HG03025 (cell line): Measurements from ENCODE around the gene ITPR2.
"Not testable (repeated sequence)": the region's sequence is repeated elsewhere in the genome, so short reads cannot be mapped to it uniquely, and the experiment has no call there.

Source experiments
- ATAC-seq: cut with Tn5 transposase; IDR thresholded peaks from one replicate; pipeline ENCODE4 v1.9.1; 2021; ENCODE audit warnings: mild to moderate bottlenecking, moderate library complexity; ENCODE audit not compliant: unreplicated experiment, low FRiP score

ITPR2 gene

GRCh38 chr12:26489908-26490307 lies 343.1 kb downstream of the ITPR2 start:
- no peak for ATAC-seq

DNA sequence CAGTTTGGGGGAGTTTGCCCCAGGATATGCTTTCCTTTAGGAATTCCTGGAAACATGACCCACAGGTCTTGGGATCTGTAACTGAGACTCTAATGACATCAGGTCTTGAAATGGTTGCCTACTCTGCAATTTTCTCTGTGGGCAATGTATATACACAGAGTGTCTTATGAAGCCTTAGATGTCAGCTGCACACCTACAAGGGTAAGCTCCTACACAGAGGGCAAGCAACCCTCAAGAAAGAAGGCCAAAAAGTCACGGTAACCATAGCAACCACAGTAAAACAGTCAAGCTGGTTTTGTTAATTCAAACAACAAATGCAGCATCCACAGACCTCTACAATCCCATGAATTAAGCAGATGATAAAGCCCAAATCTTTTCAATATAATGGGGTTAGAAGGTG lies 344.6 kb downstream of the ITPR2 start:
- no peak for ATAC-seq

- peak; percentile 89 for ATAC-seq
These were observed 359.7 kb downstream of the ITPR2 start for GRCh38 chr12:26473291-26473690.

GRCh38 chr12:26471560-26471959 lies 361.4 kb downstream of the ITPR2 start:
- ATAC-seq = peak; percentile 80

- no peak for ATAC-seq
These were observed 363.4 kb downstream of the ITPR2 start for GRCh38 chr12:26469421-26470180.

GRCh38 chr12:26467351-26467750 lies 365.6 kb downstream of the ITPR2 start:
- ATAC-seq = no peak

GRCh38 chr12:26466726-26467125 lies 366.3 kb downstream of the ITPR2 start:
- ATAC-seq = no peak

- no peak for ATAC-seq
These were observed 367.4 kb downstream of the ITPR2 start for GRCh38 chr12:26465419-26466097.

DNA sequence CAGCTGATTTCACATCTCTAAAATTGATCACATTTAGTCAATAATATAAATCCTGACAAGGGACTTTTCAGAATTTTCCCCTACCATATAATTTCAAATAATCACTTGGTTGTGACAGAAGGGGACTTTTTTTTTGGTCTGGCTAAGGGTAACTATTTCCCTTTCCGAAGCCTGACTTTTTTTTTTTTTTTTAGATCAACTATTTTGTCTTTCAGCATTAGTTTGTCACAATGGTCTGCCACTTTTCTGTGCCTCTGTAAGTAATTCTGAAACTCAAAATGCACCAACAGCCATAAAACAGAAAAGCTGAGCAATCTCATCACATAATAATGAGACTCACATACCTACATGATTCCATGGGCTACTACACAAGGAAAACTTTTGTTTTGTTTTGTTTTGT lies 371.2 kb downstream of the ITPR2 start:
- ATAC-seq = no peak

- ATAC-seq = no peak
These were observed 372.6 kb downstream of the ITPR2 start for GRCh38 chr12:26460361-26460760.

DNA sequence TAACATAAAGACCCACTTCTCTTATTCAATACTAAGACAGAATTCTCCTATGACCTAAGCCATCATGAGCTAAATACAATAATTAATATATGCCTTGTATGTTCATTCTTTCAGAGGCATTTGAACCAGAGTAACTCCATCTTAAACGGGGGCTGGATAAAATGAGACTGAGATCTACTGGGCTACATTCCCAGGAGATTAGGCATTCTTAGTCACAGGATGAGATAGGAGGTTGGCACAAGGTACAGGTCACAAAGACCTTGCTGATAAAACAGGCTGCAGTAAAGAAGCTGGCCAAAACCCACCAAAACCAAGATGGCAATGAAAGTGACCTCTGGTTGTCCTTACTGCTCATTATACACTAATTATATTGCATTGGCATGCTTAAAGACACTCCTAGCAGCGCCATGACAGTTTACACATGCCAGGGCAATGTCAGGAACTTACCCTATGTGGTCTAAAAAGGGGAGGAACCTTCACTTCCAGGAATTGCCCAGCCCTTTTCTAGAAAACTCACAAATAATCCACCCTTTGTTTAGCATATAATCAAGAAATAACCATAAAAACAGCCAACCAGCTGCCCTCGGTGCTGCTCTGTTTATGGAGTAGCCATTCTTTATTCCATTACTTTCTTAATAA lies 376.9 kb downstream of the ITPR2 start:
- no peak for ATAC-seq

DNA sequence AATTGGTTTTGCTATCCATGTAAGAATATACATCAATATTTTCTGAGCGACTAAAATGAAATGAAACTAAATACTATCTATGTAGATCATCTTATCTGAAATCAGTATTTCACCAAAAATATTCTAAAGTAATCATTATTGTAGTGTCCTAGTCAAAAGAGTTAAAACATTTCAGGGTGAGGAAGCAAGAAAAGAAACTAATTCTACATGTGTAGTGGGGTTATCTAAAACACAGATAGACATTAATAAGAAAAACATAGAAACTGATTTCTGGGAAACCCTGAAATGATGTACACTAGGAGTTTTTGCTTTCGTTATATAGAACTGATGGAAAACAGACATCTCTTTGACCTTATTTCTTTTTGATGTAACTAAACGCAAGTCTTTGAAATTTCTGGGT lies 379.7 kb downstream of the ITPR2 start:
- no peak for ATAC-seq

DNA sequence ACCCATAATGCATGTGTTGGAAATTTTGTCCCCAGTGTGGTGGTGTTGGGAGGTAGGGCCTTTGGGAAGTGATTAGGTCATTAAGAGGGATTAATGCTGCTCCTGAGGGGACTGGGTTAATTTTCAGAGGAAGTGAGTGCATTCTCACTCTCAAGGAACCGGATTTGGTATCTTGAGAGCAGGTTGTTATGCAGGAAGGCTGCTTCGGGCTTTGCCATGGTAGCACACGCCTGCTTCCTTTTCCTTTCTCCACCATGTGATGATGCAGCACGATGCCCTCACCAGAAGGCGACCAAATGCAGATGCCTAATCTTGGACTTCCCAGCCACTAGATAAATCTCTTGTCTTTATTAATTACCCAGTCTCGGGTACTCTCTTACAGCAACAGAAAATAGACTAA lies 380.5 kb downstream of the ITPR2 start:
- no peak for ATAC-seq

- ATAC-seq = no peak
These were observed 381.2 kb downstream of the ITPR2 start for GRCh38 chr12:26451763-26452162.

GRCh38 chr12:26445909-26446308 lies 387.1 kb downstream of the ITPR2 start:
- ATAC-seq = no peak

- no peak for ATAC-seq
These were observed 389.7 kb downstream of the ITPR2 start for GRCh38 chr12:26443309-26443708.

GRCh38 chr12:26441434-26441833 lies 391.6 kb downstream of the ITPR2 start:
- ATAC-seq = no peak

- no peak for ATAC-seq
These were observed 398.0 kb downstream of the ITPR2 start for GRCh38 chr12:26435069-26435404.

GRCh38 chr12:26434299-26435068 lies 398.5 kb downstream of the ITPR2 start:
- ATAC-seq = no peak

DNA sequence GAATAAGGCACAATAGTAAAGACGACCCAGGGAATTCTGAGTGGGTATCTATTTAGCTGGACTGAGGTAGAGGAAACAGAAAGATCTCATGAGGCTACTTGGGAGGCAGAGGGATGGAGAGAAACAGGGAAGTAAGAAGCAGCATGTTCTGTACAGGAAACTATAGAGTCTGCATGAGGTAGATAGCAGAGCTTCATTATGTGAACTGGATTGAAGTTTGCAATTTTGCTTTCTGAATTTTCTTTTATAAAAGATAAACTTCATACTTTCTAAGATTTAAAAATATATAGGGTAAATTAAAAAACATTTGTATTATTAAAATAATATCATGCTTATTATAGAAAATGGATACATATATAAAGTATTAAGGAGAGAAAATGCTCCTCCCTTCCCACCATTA lies 399.3 kb downstream of the ITPR2 start:
- not testable (repeated sequence) for ATAC-seq

DNA sequence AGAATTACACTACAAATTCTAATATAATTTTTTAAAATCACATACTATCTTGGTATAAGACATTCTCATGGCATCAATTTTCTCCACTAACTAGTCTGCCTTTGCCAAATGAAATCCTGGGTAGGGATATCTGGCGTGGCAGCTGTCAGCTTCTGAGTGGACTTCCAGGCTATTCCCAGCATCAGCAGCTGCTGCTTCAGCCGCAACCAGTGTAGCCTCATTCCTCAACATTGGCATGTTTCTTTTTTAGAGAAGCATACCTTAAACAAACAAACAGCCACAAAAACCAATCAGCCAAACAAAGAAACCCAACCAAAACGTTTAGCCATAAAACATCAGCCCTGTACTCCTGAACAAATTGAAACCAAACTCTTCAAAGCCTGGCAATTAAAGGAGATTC lies 401.8 kb downstream of the ITPR2 start:
- ATAC-seq = no peak
